BE2C (cell line): ENCODE data around the gene TEC.
"Not testable (repeated sequence)": the region's sequence is repeated elsewhere in the genome, so short reads cannot be mapped to it uniquely, and the experiment has no call there.

Source experiments
- DNase-seq: peaks from one replicate; pipeline ENCODE4 v3.0.0-alpha.2; 2020
- H3K27me3 ChIP-seq: fragments of 250-450 bp; sonication (Bioruptor Pico); 2 replicates; pipeline ENCODE4 v1.5.1; 2020; ENCODE audit warnings: mild to moderate bottlenecking
- H3K36me3 ChIP-seq: fragments of 250-450 bp; sonication (Bioruptor Pico); 2 replicates; pipeline ENCODE4 v1.5.1; 2020; ENCODE audit warnings: mild to moderate bottlenecking
- H3K4me1 ChIP-seq: fragments of 250-450 bp; sonication (Bioruptor Pico); 2 replicates; pipeline ENCODE4 v1.5.1; 2020
- H3K4me3 ChIP-seq: 2 replicates; pipeline ENCODE4 v1.5.1; 2011; ENCODE audit warnings: low read depth, low read length
- H3K9me3 ChIP-seq: fragments of 250-450 bp; sonication (Bioruptor Pico); 2 replicates; pipeline ENCODE4 v1.5.1; 2020
- CTCF ChIP-seq: IDR thresholded peaks from 2 replicates; pipeline ENCODE4 v1.5.1; 2012; ENCODE audit warnings: mild to moderate bottlenecking, low read depth, low read length

The TEC gene

GRCh38 chr4:48187813-48188212 is 81.8 kb downstream of the TEC start:
- no peaks in the 10 kb centered on the region for H3K4me1 ChIP-seq
- DNase-seq, result no peak
- no peaks in the 10 kb centered on the region for H3K36me3 ChIP-seq

DNA sequence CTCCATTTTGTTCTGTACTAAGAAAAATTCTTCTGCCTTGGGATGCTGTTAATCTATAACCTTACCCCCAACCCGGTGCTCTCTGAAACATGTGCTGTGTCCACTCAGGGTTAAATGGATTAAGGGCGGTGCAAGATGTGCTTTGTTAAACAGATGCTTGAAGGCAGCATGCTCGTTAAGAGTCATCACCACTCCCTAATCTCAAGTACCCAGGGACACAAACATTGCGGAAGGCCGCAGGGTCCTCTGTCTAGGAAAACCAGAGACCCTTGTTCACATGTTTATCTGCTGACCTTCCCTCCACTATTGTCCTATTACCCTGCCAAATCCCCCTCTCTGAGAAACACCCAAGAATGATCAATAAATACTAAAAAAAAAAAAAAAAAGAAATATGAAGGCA is 82.6 kb downstream of the TEC start:
- H3K4me1 ChIP-seq, H3K9me3 ChIP-seq, DNase-seq, H3K4me3 ChIP-seq, H3K36me3 ChIP-seq: not testable (repeated sequence)
- H3K27me3 ChIP-seq, result peaks cover 12% of the 10 kb centered on the region

More at GRCh38 chr4:48187813-48188212, 81.8 kb downstream of the TEC start:
- H3K9me3 ChIP-seq, result no peaks in the 10 kb centered on the region
- peaks cover 12% of the 10 kb centered on the region for H3K27me3 ChIP-seq
- TF ChIP-seq CTCF, result no peak
- no peak overlapping the region for H3K4me3 ChIP-seq

- H3K4me1 ChIP-seq, H3K36me3 ChIP-seq, DNase-seq, H3K9me3 ChIP-seq, H3K4me3 ChIP-seq: not testable (repeated sequence)
- H3K27me3 ChIP-seq, result peaks cover 12% of the 10 kb centered on the region
Observed at GRCh38 chr4:48186394-48186793, 83.2 kb downstream of the TEC start.

GRCh38 chr4:48184882-48185281 is 84.8 kb downstream of the TEC start:
- DNase-seq, result no peak
- Histone ChIP-seq H3K9me3 (no peaks in the 10 kb centered on the region), H3K36me3 (no peaks in the 10 kb centered on the region), H3K4me3 (no peak overlapping the region), H3K4me1 (no peaks in the 10 kb centered on the region), H3K27me3 (peaks cover 12% of the 10 kb centered on the region)
- TF ChIP-seq CTCF, result no peak

- H3K36me3 ChIP-seq, result no peaks in the 10 kb centered on the region
- no peaks in the 10 kb centered on the region for H3K9me3 ChIP-seq
- H3K27me3 ChIP-seq, result peaks cover 12% of the 10 kb centered on the region
- no peak overlapping the region for H3K4me3 ChIP-seq
- DNase-seq, result no peak
- no peak for TF ChIP-seq CTCF
- H3K4me1 ChIP-seq, result no peaks in the 10 kb centered on the region
Observed at GRCh38 chr4:48180234-48180633, 89.4 kb downstream of the TEC start.

- Histone ChIP-seq H3K36me3 (no peaks in the 10 kb centered on the region), H3K4me1 (no peaks in the 10 kb centered on the region), H3K27me3 (peaks cover 3% of the 10 kb centered on the region; the same call in 1 of the 2 replicates), H3K9me3 (no peaks in the 10 kb centered on the region), H3K4me3 (no peak overlapping the region)
- DNase-seq, result no peak
- no peak for TF ChIP-seq CTCF
Observed at GRCh38 chr4:48178931-48179330, 90.7 kb downstream of the TEC start.

DNA sequence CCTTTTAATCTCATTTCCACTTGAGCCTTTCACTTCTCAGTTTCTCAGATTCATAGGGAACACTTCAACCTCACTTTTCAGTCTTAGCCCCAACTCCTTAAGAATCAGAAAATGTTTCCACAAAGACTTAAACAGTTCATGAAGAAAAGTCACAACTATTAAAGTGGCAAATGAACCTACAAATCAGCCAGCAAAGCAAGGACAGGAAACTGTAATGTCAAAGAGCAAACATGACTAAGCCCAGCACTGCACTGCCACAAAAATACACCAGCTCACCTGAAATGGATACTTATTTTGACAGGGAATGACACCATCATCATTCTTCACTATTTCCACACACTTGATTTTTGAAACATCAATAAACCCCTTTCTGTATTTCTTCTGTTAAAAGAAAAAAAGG is 93.8 kb downstream of the TEC start:
- Histone ChIP-seq H3K4me3 (no peak overlapping the region), H3K27me3 (no peaks in the 10 kb centered on the region; the same call in 1 of the 2 replicates), H3K9me3 (no peaks in the 10 kb centered on the region), H3K36me3 (no peaks in the 10 kb centered on the region), H3K4me1 (peaks cover 3% of the 10 kb centered on the region; the same call in 1 of the 2 replicates)
- DNase-seq, result no peak
- no peak for TF ChIP-seq CTCF
